Daoy (cell line): ENCODE measurements around the gene ADAMTSL2. TPM values are rescaled to one million over a fixed set of nuclear protein-coding genes. Genes with fewer than 3 reads are reported as not detected.

Source experiments
- total RNA-seq: library from RNA; depleted of rRNA; stranded (reverse); fragments of >200 nt; shearing (Covaris generic); gene quantifications from 2 replicates; pipeline ENCODE4 v1.2.3, GENCODE V29; 2014; rRNA removed

The ADAMTSL2 gene
- total RNA-seq, 1 experiment from 2014 or later = not detected

Other genes with a start within 250 kb of the ADAMTSL2 start
- gene SURF6, start 198.5 kb upstream of the ADAMTSL2 start, total RNA-seq = 33.6 and 52.9 TPM in 2 replicates
- gene MED22, start 186.6 kb upstream of the ADAMTSL2 start, total RNA-seq = 22.0 and 28.2 TPM in 2 replicates
- 4,321 and 4,992 TPM in 2 replicates for gene RPL7A, start 186.5 kb upstream of the ADAMTSL2 start, total RNA-seq
- 46.4 and 57.8 TPM in 2 replicates for gene SURF1, start 178.2 kb upstream of the ADAMTSL2 start, total RNA-seq
- gene SURF2, start 178.2 kb upstream of the ADAMTSL2 start, total RNA-seq = 56.2 and 82.3 TPM in 2 replicates
- 477 and 493 TPM in 2 replicates for gene SURF4, start 158.6 kb upstream of the ADAMTSL2 start, total RNA-seq
- 0.17 and 1.6 TPM in 2 replicates for gene STKLD1, start 158.3 kb upstream of the ADAMTSL2 start, total RNA-seq
- gene REXO4, start 116.7 kb upstream of the ADAMTSL2 start, total RNA-seq = 30.4 and 32.8 TPM in 2 replicates
- 0.27 and 1.3 TPM in 2 replicates for gene ADAMTS13, start 112.3 kb upstream of the ADAMTSL2 start, total RNA-seq
- 2.6 and 3.8 TPM in 2 replicates for gene CACFD1, start 74.7 kb upstream of the ADAMTSL2 start, total RNA-seq
- 29.2 and 30.9 TPM in 2 replicates for gene SLC2A6, start 55.6 kb upstream of the ADAMTSL2 start, total RNA-seq
- not detected in 2 replicates for gene MYMK, start 9.7 kb upstream of the ADAMTSL2 start, total RNA-seq
- gene FAM163B, start 74.7 kb downstream of the ADAMTSL2 start, total RNA-seq = not detected in 2 replicates
- not detected in 2 replicates for gene DBH, start 101.7 kb downstream of the ADAMTSL2 start, total RNA-seq
- 0.45 and 1.2 TPM in 2 replicates for gene SARDH, start 203.6 kb downstream of the ADAMTSL2 start, total RNA-seq